DND-41 (cell line): ENCODE results near the gene NOL4.

Experiments used
- ATAC-seq: fragments of 200-7000 bp; cut with Tn5 transposase; 3 replicates; pipeline ENCODE4 v1.9.1; 2021; ENCODE audit warnings: low read depth; ENCODE audit not compliant: insufficient read depth
- DNase-seq: peaks from one replicate; pipeline ENCODE4 v3.0.0-alpha.2; 2020
- H2AFZ ChIP-seq: 2 replicates; pipeline ENCODE4 v1.6.0; 2012; ENCODE audit warnings: low read depth, low read length
- H3K27ac ChIP-seq: 2 replicates; pipeline ENCODE4 v1.5.1; 2012; ENCODE audit warnings: low read length, inconsistent platforms
- H3K27me3 ChIP-seq: fragments of 200-600 bp; sonication (generic); 2 replicates; pipeline ENCODE4 v1.6.0; 2012; ENCODE audit warnings: low read length, mild to moderate bottlenecking, inconsistent platforms; ENCODE audit not compliant: insufficient read depth, poor library complexity
- H3K36me3 ChIP-seq: 2 replicates; pipeline ENCODE4 v1.5.1; 2012; ENCODE audit warnings: low read length, inconsistent platforms; ENCODE audit not compliant: insufficient read depth
- H3K4me1 ChIP-seq: 2 replicates; pipeline ENCODE4 v1.5.1; 2012; ENCODE audit warnings: mild to moderate bottlenecking, low read length; ENCODE audit not compliant: insufficient read depth
- H3K4me2 ChIP-seq: 2 replicates; pipeline ENCODE4 v1.6.0; 2012; ENCODE audit warnings: mild to moderate bottlenecking, moderate library complexity, low read length, inconsistent platforms; ENCODE audit not compliant: insufficient read depth
- H3K4me3 ChIP-seq, 2 experiments: fragments of 200-600 bp in 1 of 2; shearing (Covaris generic) in 1 of 2; 2 replicates each; pipeline ENCODE4 v1.5.1; 2012 to 2016; ENCODE audit warnings: inconsistent platforms in 2 of 2, low read length in 2 of 2, mild to moderate bottlenecking in 2 of 2, low read depth in 1 of 2, moderate library complexity in 1 of 2
- H3K79me2 ChIP-seq: 2 replicates; pipeline ENCODE4 v1.6.0; 2012; ENCODE audit warnings: low read length, inconsistent platforms; ENCODE audit not compliant: insufficient read depth
- H3K9ac ChIP-seq: 2 replicates; pipeline ENCODE4 v1.6.0; 2012; ENCODE audit warnings: low read depth, mild to moderate bottlenecking, inconsistent platforms, low read length, moderate library complexity
- H3K9me3 ChIP-seq: 2 replicates; pipeline ENCODE4 v1.5.1; 2012; ENCODE audit warnings: low read length, moderate library complexity, mild to moderate bottlenecking, inconsistent platforms; ENCODE audit not compliant: insufficient read depth, severe bottlenecking
- H4K20me1 ChIP-seq: 2 replicates; pipeline ENCODE4 v1.6.0; 2012; ENCODE audit warnings: low read length; ENCODE audit not compliant: insufficient read depth
- EZH2 ChIP-seq: IDR thresholded peaks from 3 replicates; pipeline ENCODE4 v1.6.1; 2012; ENCODE audit warnings: borderline replicate concordance, low read depth, mild to moderate bottlenecking, moderate library complexity, low read length, inconsistent platforms; ENCODE audit not compliant: severe bottlenecking
- TF ChIP-seq, protein P1 (sequence below): IDR thresholded peaks from 2 replicates; pipeline ENCODE4 v1.5.1; 2012; ENCODE audit warnings: borderline replicate concordance, low read length, moderate library complexity, mild to moderate bottlenecking; ENCODE audit not compliant: poor library complexity, severe bottlenecking; ENCODE audit errors: extremely low read depth

The NOL4 gene

DNA sequence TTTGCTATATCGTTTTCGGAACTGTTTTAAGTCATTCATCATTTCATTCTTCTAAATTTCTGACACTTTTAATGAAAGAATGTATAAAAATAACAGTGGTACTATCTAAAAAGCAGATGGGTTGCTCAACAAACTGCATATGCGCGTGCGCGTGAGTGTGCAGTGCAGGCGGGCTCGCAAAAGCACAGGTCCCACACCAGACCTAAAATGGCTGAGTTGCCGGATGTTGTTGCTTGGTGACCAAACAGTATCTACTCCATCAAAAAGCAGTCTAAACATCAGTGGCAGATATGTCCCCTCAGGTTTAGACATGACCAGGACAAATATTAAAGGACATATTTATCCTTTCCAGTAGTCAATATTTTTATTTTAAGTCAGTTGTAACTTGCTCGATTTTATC lies 5.1 kb downstream of the NOL4 start:
- no peaks in the 10 kb centered on the region for H3K4me1 ChIP-seq
- H3K79me2 ChIP-seq: no peaks in the 10 kb centered on the region
- ATAC-seq: no peak
- no peak overlapping the region for H2AFZ ChIP-seq
- H3K27ac ChIP-seq: no peak overlapping the region
- no peak for TF ChIP-seq EZH2
- TF ChIP-seq, protein P1, sequence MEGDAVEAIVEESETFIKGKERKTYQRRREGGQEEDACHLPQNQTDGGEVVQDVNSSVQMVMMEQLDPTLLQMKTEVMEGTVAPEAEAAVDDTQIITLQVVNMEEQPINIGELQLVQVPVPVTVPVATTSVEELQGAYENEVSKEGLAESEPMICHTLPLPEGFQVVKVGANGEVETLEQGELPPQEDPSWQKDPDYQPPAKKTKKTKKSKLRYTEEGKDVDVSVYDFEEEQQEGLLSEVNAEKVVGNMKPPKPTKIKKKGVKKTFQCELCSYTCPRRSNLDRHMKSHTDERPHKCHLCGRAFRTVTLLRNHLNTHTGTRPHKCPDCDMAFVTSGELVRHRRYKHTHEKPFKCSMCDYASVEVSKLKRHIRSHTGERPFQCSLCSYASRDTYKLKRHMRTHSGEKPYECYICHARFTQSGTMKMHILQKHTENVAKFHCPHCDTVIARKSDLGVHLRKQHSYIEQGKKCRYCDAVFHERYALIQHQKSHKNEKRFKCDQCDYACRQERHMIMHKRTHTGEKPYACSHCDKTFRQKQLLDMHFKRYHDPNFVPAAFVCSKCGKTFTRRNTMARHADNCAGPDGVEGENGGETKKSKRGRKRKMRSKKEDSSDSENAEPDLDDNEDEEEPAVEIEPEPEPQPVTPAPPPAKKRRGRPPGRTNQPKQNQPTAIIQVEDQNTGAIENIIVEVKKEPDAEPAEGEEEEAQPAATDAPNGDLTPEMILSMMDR: no peak
- no peak overlapping the region for H3K9ac ChIP-seq
- H3K9me3 ChIP-seq: no peaks in the 10 kb centered on the region
- no peaks in the 10 kb centered on the region for H4K20me1 ChIP-seq
- no peak for DNase-seq
- H3K4me2 ChIP-seq: no peak overlapping the region
- no peak overlapping the region for H3K4me3 ChIP-seq
- no peaks in the 10 kb centered on the region for H3K27me3 ChIP-seq
- no peaks in the 10 kb centered on the region for H3K36me3 ChIP-seq

GRCh38 chr18:34212511-34212910 lies 12.2 kb downstream of the NOL4 start:
- no peak for DNase-seq
- Histone ChIP-seq H3K79me2 (no peaks in the 10 kb centered on the region), H3K4me1 (no peaks in the 10 kb centered on the region), H3K9me3 (no peaks in the 10 kb centered on the region), H3K4me3 (no peak overlapping the region), H3K4me2 (no peak overlapping the region), H3K36me3 (no peaks in the 10 kb centered on the region), H3K27ac (no peak overlapping the region), H2AFZ (no peak overlapping the region), H3K9ac (no peak overlapping the region), H3K27me3 (no peaks in the 10 kb centered on the region), H4K20me1 (no peaks in the 10 kb centered on the region)
- ATAC-seq: no peak
- TF ChIP-seq, protein P1: no peak

DNA sequence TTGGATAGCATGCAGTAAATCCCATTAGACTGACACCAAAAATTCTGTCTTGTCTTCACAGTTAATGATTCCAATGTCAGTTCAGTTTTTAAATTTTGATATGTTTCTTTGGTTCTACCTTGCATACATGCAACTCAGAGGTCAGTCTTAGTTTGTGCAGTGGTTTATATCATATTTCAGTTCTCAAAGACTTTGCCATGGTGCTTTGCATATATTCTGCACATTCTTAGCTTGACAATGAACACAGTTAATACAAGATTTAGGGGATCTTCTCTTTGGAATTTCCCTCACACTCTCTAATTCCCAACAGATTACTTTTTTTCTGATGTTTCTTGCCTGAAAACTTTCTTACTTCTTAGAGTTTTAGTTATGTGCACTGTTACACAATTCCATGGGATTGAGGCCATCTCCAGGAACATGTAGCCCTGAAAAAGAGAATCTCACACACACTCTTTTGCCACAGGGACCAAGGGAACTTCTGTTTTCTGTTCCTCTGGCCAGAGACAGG lies 17.3 kb downstream of the NOL4 start:
- Histone ChIP-seq H3K4me2 (no peak overlapping the region), H3K9ac (no peak overlapping the region), H2AFZ (no peak overlapping the region), H4K20me1 (no peaks in the 10 kb centered on the region), H3K79me2 (no peaks in the 10 kb centered on the region), H3K27ac (no peak overlapping the region), H3K9me3 (no peaks in the 10 kb centered on the region), H3K36me3 (no peaks in the 10 kb centered on the region), H3K4me1 (no peaks in the 10 kb centered on the region), H3K27me3 (no peaks in the 10 kb centered on the region), H3K4me3 (no peak overlapping the region)
- no peak for TF ChIP-seq EZH2
- TF ChIP-seq, protein P1: no peak
- ATAC-seq (no peak), DNase-seq (no peak)

- TF ChIP-seq EZH2: no peak
- TF ChIP-seq, protein P1: no peak
- no peaks in the 10 kb centered on the region for H3K4me1 ChIP-seq
- H3K9ac ChIP-seq: no peak overlapping the region
- DNase-seq: no peak
- no peak overlapping the region for H2AFZ ChIP-seq
- H3K27me3 ChIP-seq: no peaks in the 10 kb centered on the region
- H3K36me3 ChIP-seq: no peaks in the 10 kb centered on the region
- no peak overlapping the region for H3K4me3 ChIP-seq
- no peaks in the 10 kb centered on the region for H3K79me2 ChIP-seq
- no peaks in the 10 kb centered on the region for H3K9me3 ChIP-seq
- no peaks in the 10 kb centered on the region for H4K20me1 ChIP-seq
- no peak overlapping the region for H3K4me2 ChIP-seq
- no peak for ATAC-seq
- H3K27ac ChIP-seq: no peak overlapping the region
Observed at GRCh38 chr18:34203866-34204265, 20.8 kb downstream of the NOL4 start.
